Gastrocnemius medialis (tissue), 4 donors: ENCODE measurements around the gene DYNC2LI1.

ENCODE experiments used
- CTCF ChIP-seq, 5 experiments: fragments of 450-650 bp in 3 of 5; fragments of 200-600 bp in 2 of 5; sonication (generic) in 2 of 5; IDR thresholded peaks in 4 of 5; conservative IDR thresholded peaks in 1 of 5; 1 replicate in 4 of 5; 2 replicates in 1 of 5; pipeline ENCODE4 v1.5.1; 2016 to 2019; ENCODE audit warnings: antibody characterized with exemption in 5 of 5, mild to moderate bottlenecking in 3 of 5, moderate library complexity in 3 of 5
- POLR2A ChIP-seq, 2 donors: fragments of 450-650 bp; IDR thresholded peaks; one replicate each; pipeline ENCODE4 v1.6.1; 2017; ENCODE audit warnings: antibody characterized with exemption in 2 of 2, mild to moderate bottlenecking in 2 of 2, moderate library complexity in 2 of 2

GRCh38 chr2:43848214-43848613, 74.4 kb downstream of the DYNC2LI1 start:
- TF ChIP-seq CTCF (IDR thresholded peaks at IDR 0.05 in 4 of 5, conservative IDR thresholded peaks at IDR 0.05 in 1 of 5): no peak
- no peak for TF ChIP-seq POLR2A (IDR thresholded peaks at IDR 0.05)
